ENCODE data around the gene LHX6.

LHX6 gene

GRCh38 chr9:122234022-122234748, 5.4 kb upstream of the LHX6 start:
- DNase-seq = no peak

GRCh38 chr9:122232796-122233306, 4.1 kb upstream of the LHX6 start:
- DNase-seq = no peak

GRCh38 chr9:122229485-122229837, 704 bp upstream of the LHX6 start:
- DNase-seq = no peak

GRCh38 chr9:122228191-122228567, 578 bp downstream of the LHX6 start:
- no peak for DNase-seq

GRCh38 chr9:122227575-122227900, 1.2 kb downstream of the LHX6 start:
- no peak for DNase-seq

GRCh38 chr9:122226758-122227574, 1.8 kb downstream of the LHX6 start:
- DNase-seq = no peak

- DNase-seq = no peak
These were observed 2.5 kb downstream of the LHX6 start for GRCh38 chr9:122226142-122226757.

GRCh38 chr9:122225312-122226141, 3.2 kb downstream of the LHX6 start:
- DNase-seq = no peak

- no peak for DNase-seq
These were observed 5.3 kb downstream of the LHX6 start for GRCh38 chr9:122223435-122223834.

- DNase-seq = no peak
These were observed 6.0 kb downstream of the LHX6 start for GRCh38 chr9:122222791-122223190.

- no peak for DNase-seq
These were observed 7.5 kb downstream of the LHX6 start for GRCh38 chr9:122221183-122221811.

GRCh38 chr9:122220673-122221182, 8.0 kb downstream of the LHX6 start:
- no peak for DNase-seq

GRCh38 chr9:122219856-122220672, 8.7 kb downstream of the LHX6 start:
- DNase-seq = no peak

GRCh38 chr9:122218935-122219855, 9.6 kb downstream of the LHX6 start:
- no peak for DNase-seq

GRCh38 chr9:122218071-122218934, 10.5 kb downstream of the LHX6 start:
- DNase-seq = no peak

- DNase-seq = no peak
These were observed 11.1 kb downstream of the LHX6 start for GRCh38 chr9:122217640-122218039.

GRCh38 chr9:122216798-122217418, 11.8 kb downstream of the LHX6 start:
- DNase-seq = no peak

GRCh38 chr9:122216138-122216797, 12.5 kb downstream of the LHX6 start:
- no peak for DNase-seq

Measured in NCI-H1930 (cell line).